Stimulated activated CD8-positive, alpha-beta memory T cell treated with anti-CD3 and anti-CD28 coated beads, Interleukin-15, amount 100 ng/mL, for 4 hours (primary cell): ENCODE data around the gene PITPNC1.
A peak's percentile ranks its signal among the peaks of the same experiment; 100 is the strongest.
"Not testable (repeated sequence)": the region's sequence is repeated elsewhere in the genome, so short reads cannot be mapped to it uniquely, and the experiment has no call there.

ENCODE experiments used
- DNase-seq, 2 donors: peaks; one replicate each; pipeline ENCODE4 v3.0.0-alpha.2; 2020; ENCODE audit warnings: low read depth in 2 of 2

Gene PITPNC1

GRCh38 chr17:67401106-67401505 is 24.0 kb downstream of the PITPNC1 start:
- DNase-seq: no peak

GRCh38 chr17:67401598-67402504 is 24.8 kb downstream of the PITPNC1 start:
- DNase-seq: no peak

- DNase-seq: no peak
Measured at GRCh38 chr17:67403065-67403464, 26.0 kb downstream of the PITPNC1 start.

- no peak for DNase-seq
Measured at GRCh38 chr17:67403483-67403882, 26.4 kb downstream of the PITPNC1 start.

GRCh38 chr17:67408455-67408830 is 31.4 kb downstream of the PITPNC1 start:
- not testable (repeated sequence) for DNase-seq

- DNase-seq: no peak
Measured at GRCh38 chr17:67411397-67411796, 34.3 kb downstream of the PITPNC1 start.

GRCh38 chr17:67412032-67412431 is 35.0 kb downstream of the PITPNC1 start:
- DNase-seq: no peak

- DNase-seq: no peak
Measured at GRCh38 chr17:67412941-67413340, 35.9 kb downstream of the PITPNC1 start.

- no peak for DNase-seq
Measured at GRCh38 chr17:67413388-67413787, 36.3 kb downstream of the PITPNC1 start.

GRCh38 chr17:67414130-67414529 is 37.0 kb downstream of the PITPNC1 start:
- no peak for DNase-seq

GRCh38 chr17:67414559-67414958 is 37.5 kb downstream of the PITPNC1 start:
- DNase-seq: no peak

GRCh38 chr17:67415291-67415690 is 38.2 kb downstream of the PITPNC1 start:
- DNase-seq: no peak

GRCh38 chr17:67417507-67417906 is 40.4 kb downstream of the PITPNC1 start:
- no peak for DNase-seq

GRCh38 chr17:67420994-67421393 is 43.9 kb downstream of the PITPNC1 start:
- DNase-seq: no peak

- DNase-seq: peak in 1 of 2 donors; percentile 51
Measured at GRCh38 chr17:67421869-67422273, 44.8 kb downstream of the PITPNC1 start.

- not testable (repeated sequence) for DNase-seq
Measured at GRCh38 chr17:67422296-67422695, 45.2 kb downstream of the PITPNC1 start.

- no peak for DNase-seq
Measured at GRCh38 chr17:67422897-67423296, 45.8 kb downstream of the PITPNC1 start.

GRCh38 chr17:67425571-67426160 is 48.6 kb downstream of the PITPNC1 start:
- no peak for DNase-seq

GRCh38 chr17:67427424-67427823 is 50.3 kb downstream of the PITPNC1 start:
- DNase-seq: no peak

GRCh38 chr17:67430515-67430914 is 53.4 kb downstream of the PITPNC1 start:
- not testable (repeated sequence) for DNase-seq

- no peak for DNase-seq
Measured at GRCh38 chr17:67431249-67432015, 54.4 kb downstream of the PITPNC1 start.

- no peak for DNase-seq
Measured at GRCh38 chr17:67433248-67433924, 56.3 kb downstream of the PITPNC1 start.
